GM23248 (cell line): Measurements from ENCODE around the gene LTBP4. TPM values are rescaled to one million over a fixed set of nuclear protein-coding genes. Genes with fewer than 3 reads are reported as not detected.
"Not testable (repeated sequence)": the region's sequence is repeated elsewhere in the genome, so short reads cannot be mapped to it uniquely, and the experiment has no call there.

Source experiments
- DNase-seq: peaks from one replicate; pipeline ENCODE4 v3.0.0-alpha.2; 2015
- H2AFZ ChIP-seq: fragments of 200-600 bp; sonication (generic); 2 replicates; pipeline ENCODE4 v1.6.1; 2016; ENCODE audit warnings: antibody characterized with exemption
- H3F3A ChIP-seq: fragments of 200-600 bp; sonication (generic); 2 replicates; pipeline ENCODE4 v1.6.1; 2016; ENCODE audit warnings: mild to moderate bottlenecking, antibody characterized with exemption, mixed run types; ENCODE audit not compliant: insufficient read depth
- H3K27ac ChIP-seq: fragments of 200-600 bp; sonication (generic); 2 replicates; pipeline ENCODE4 v1.5.1; 2016; ENCODE audit warnings: mild to moderate bottlenecking
- H3K27me3 ChIP-seq: fragments of 200-600 bp; sonication (generic); replicated peaks from 2 replicates; pipeline ENCODE4 v1.6.1; 2016; ENCODE audit warnings: mild to moderate bottlenecking; ENCODE audit not compliant: insufficient read depth
- H3K36me3 ChIP-seq: fragments of 200-600 bp; sonication (generic); 2 replicates; pipeline ENCODE4 v1.6.1; 2016; ENCODE audit warnings: low read depth, mild to moderate bottlenecking
- H3K4me1 ChIP-seq: fragments of 200-600 bp; sonication (generic); 2 replicates; pipeline ENCODE4 v1.6.1; 2016; ENCODE audit warnings: mild to moderate bottlenecking; ENCODE audit not compliant: insufficient read depth
- H3K4me2 ChIP-seq: fragments of 200-600 bp; sonication (generic); one replicate; pipeline ENCODE4 v1.6.1; 2016; ENCODE audit warnings: mild to moderate bottlenecking; ENCODE audit not compliant: unreplicated experiment
- H3K4me3 ChIP-seq: fragments of 200-600 bp; sonication (generic); 2 replicates; pipeline ENCODE4 v1.5.1; 2016; ENCODE audit warnings: mild to moderate bottlenecking
- H3K79me2 ChIP-seq: fragments of 200-600 bp; sonication (generic); 2 replicates; pipeline ENCODE4 v1.6.1; 2016; ENCODE audit warnings: mild to moderate bottlenecking; ENCODE audit not compliant: insufficient read depth
- H3K9ac ChIP-seq: fragments of 200-600 bp; sonication (generic); 2 replicates; pipeline ENCODE4 v1.6.1; 2016; ENCODE audit warnings: mild to moderate bottlenecking
- H3K9me2 ChIP-seq: fragments of 200-600 bp; sonication (generic); 2 replicates; pipeline ENCODE4 v1.6.1; 2016; ENCODE audit warnings: mixed run types, mild to moderate bottlenecking, moderate library complexity; ENCODE audit not compliant: insufficient read depth
- H3K9me3 ChIP-seq: fragments of 200-600 bp; sonication (generic); one replicate; pipeline ENCODE4 v1.6.1; 2017; ENCODE audit warnings: low read depth
- H4K20me1 ChIP-seq: fragments of 200-600 bp; sonication (generic); 2 replicates; pipeline ENCODE4 v1.6.0; 2016; ENCODE audit not compliant: insufficient read depth
- EZH2 ChIP-seq: fragments of 200-600 bp; sonication (generic); IDR thresholded peaks from 2 replicates; pipeline ENCODE4 v1.6.1; 2018; ENCODE audit warnings: antibody characterized with exemption, mild to moderate bottlenecking; ENCODE audit not compliant: insufficient read depth, poor library complexity, severe bottlenecking
- EZH2phosphoT487 ChIP-seq: fragments of 200-600 bp; sonication (generic); IDR thresholded peaks from 2 replicates; pipeline ENCODE4 v1.6.1; 2018; ENCODE audit warnings: antibody characterized with exemption, moderate library complexity, mild to moderate bottlenecking, low read depth; ENCODE audit not compliant: insufficient read depth
- WGBS, 2 experiments: methylation state at CpG; one replicate each; pipeline ENCODE4 v1.1.6; 2015 to 2017; ENCODE audit warnings: low lambda C conversion rate in 2 of 2, low coverage in 1 of 2; ENCODE audit errors: missing lambda C conversion rate in 2 of 2; 5-methylcytosine and 5-hydroxymethylcytosine counted together
- in situ Hi-C: fragments of 300-500 bp; cut with MboI; formaldehyde crosslinking; loops from 2 replicates; pipeline ENCODE4 v1.15.0; 2020
- polyA plus RNA-seq: library from polyadenylated mRNA; unstranded; fragments of >200 nt; fragmentation: Nextera tagmentation; extraction: Ambion mirVana; gene quantifications from 2 replicates; pipeline ENCODE4 v1.2.1, GENCODE V29; 2016
- total RNA-seq: library from RNA; depleted of rRNA; stranded (reverse); fragments of >200 nt; shearing (Covaris generic); gene quantifications from 2 replicates; pipeline ENCODE4 v1.2.3, GENCODE V29; 2014

Gene LTBP4
- total and polyA plus RNA-seq, 2 experiments from 2014 or later, result 18.0 to 47.2 TPM

GRCh38 chr19:40561947-40562346 is 39.2 kb upstream of the LTBP4 start:
- Histone ChIP-seq H2AFZ (no peak overlapping the region), H3K27ac (no peak overlapping the region), H3K4me2 (no peak overlapping the region), H3K9ac (no peak overlapping the region), H3K4me1 (no peaks in the 10 kb centered on the region), H3K4me3 (no peak overlapping the region), H3K36me3 (no peaks in the 10 kb centered on the region), H3K9me2 (no peaks in the 10 kb centered on the region), H4K20me1 (no peaks in the 10 kb centered on the region), H3K79me2 (no peaks in the 10 kb centered on the region), H3F3A (no peaks in the 10 kb centered on the region), H3K27me3 (0 out of 2 replicates have a peak, but pooled peaks cover 3% of the 10 kb centered on the region), H3K9me3 (no peaks in the 10 kb centered on the region)
- DNase-seq, result no peak
- in situ Hi-C loops, result no loop called here
- no peak for TF ChIP-seq EZH2
- TF ChIP-seq EZH2phosphoT487, result no peak
- 59 to 62% methylated on average over 4 of the region's 4 CpGs for WGBS, 2 experiments

DNA sequence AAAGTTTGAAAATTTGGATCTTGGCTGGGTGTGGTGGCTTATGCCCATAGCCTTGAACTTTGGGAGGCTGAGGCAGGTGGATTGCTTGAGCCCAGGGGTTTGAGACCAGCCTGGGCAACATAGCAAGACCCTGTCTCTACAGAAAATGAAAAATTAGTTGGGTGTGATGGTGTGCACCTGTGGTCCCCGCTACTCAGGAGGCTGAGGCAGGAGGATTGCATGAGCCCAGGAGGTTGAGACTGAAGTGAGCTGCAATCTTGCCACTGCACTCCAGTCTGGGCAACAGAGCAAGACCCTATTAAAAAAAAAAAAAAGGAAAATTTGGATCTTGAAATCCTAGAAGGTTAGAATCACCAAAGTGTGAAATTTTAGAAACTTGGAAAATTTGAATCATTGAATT is 36.6 kb upstream of the LTBP4 start:
- H3K4me3 ChIP-seq, H3K4me1 ChIP-seq, H3K27me3 ChIP-seq, H3K27ac ChIP-seq, H2AFZ ChIP-seq, H3K9me3 ChIP-seq, H4K20me1 ChIP-seq, H3K4me2 ChIP-seq, H3K9ac ChIP-seq, H3K79me2 ChIP-seq, in situ Hi-C loops, H3K36me3 ChIP-seq, DNase-seq, H3K9me2 ChIP-seq, H3F3A ChIP-seq: not testable (repeated sequence)
- WGBS, 2 experiments, result 93 to 100% methylated on average over 1 of the region's 1 CpG

GRCh38 chr19:40565355-40565754 is 35.8 kb upstream of the LTBP4 start:
- no peaks in the 10 kb centered on the region for H4K20me1 ChIP-seq
- TF ChIP-seq EZH2 (no peak), EZH2phosphoT487 (no peak)
- H3K27me3 ChIP-seq, result 0 out of 2 replicates have a peak, but pooled peaks cover 3% of the 10 kb centered on the region
- 67 to 73% methylated on average over 6 to 7 of the region's 7 CpGs for WGBS, 2 experiments
- H3K36me3 ChIP-seq, result no peaks in the 10 kb centered on the region
- no peaks in the 10 kb centered on the region for H3K9me2 ChIP-seq
- H3K4me1 ChIP-seq, result no peaks in the 10 kb centered on the region
- H3K4me3 ChIP-seq, result no peak overlapping the region
- H2AFZ ChIP-seq, result no peak overlapping the region
- H3F3A ChIP-seq, result 0 out of 2 replicates have a peak, but pooled peaks cover 4% of the 10 kb centered on the region
- no peaks in the 10 kb centered on the region for H3K79me2 ChIP-seq
- H3K27ac ChIP-seq, result no peak overlapping the region
- H3K9ac ChIP-seq, result no peak overlapping the region
- in situ Hi-C loops, result no loop called here
- DNase-seq, result no peak
- H3K9me3 ChIP-seq, result no peaks in the 10 kb centered on the region
- H3K4me2 ChIP-seq, result no peak overlapping the region

- Histone ChIP-seq H3K4me1 (no peaks in the 10 kb centered on the region), H3K4me2 (no peak overlapping the region), H3K79me2 (no peaks in the 10 kb centered on the region), H3K9ac (no peak overlapping the region), H2AFZ (no peak overlapping the region), H3F3A (0 out of 2 replicates have a peak, but pooled peaks cover 4% of the 10 kb centered on the region), H4K20me1 (no peaks in the 10 kb centered on the region), H3K27ac (no peak overlapping the region), H3K9me3 (no peaks in the 10 kb centered on the region), H3K27me3 (0 out of 2 replicates have a peak, but pooled peaks cover 3% of the 10 kb centered on the region), H3K36me3 (no peaks in the 10 kb centered on the region), H3K4me3 (no peak overlapping the region), H3K9me2 (no peaks in the 10 kb centered on the region)
- 71 to 72% methylated on average over 13 to 14 of the region's 14 CpGs for WGBS, 2 experiments
- TF ChIP-seq EZH2phosphoT487 (no peak), EZH2 (no peak)
- in situ Hi-C loops, result no loop called here
- DNase-seq, result no peak
Observed at GRCh38 chr19:40565910-40566495, 35.2 kb upstream of the LTBP4 start.
